Activated CD4-positive, alpha-beta T cell treated with anti-CD3 and anti-CD28 coated beads for 48 hours (primary cell): ENCODE data around the gene C2orf42.
"Not testable (repeated sequence)": the region's sequence is repeated elsewhere in the genome, so short reads cannot be mapped to it uniquely, and the experiment has no call there.

Source experiments
- DNase-seq: peaks from one replicate; pipeline ENCODE4 v3.0.0-alpha.2; 2020

C2orf42 gene

DNA sequence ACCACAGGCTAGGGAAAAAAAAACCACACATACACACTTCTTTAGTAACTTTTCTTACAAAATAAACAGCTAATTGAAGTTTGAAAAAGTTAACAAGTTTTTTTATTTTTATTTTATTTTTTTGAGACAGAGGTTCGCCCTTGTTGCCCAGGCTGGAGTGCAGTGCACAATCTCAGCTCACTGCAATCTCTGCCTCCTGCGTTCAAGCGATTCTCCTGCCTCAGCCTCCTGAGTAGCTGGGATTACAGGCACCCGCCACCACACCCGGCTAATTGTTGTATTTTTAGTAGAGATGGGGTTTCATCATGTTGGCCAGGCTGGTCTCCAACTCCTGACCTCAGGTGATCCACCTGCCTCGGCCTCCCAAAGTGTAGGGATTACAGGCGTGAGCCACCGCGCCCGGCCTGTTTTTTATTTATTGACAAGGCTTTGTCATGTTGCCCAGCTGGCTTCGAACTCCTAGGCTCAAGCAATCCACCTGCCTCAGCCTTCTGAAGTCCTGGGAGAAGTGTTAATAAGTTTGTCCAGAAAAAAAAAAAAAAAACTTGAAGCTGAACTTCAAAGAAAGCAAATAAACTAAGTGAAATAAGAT lies 21.1 kb downstream of the C2orf42 start:
- DNase-seq = not testable (repeated sequence)

DNA sequence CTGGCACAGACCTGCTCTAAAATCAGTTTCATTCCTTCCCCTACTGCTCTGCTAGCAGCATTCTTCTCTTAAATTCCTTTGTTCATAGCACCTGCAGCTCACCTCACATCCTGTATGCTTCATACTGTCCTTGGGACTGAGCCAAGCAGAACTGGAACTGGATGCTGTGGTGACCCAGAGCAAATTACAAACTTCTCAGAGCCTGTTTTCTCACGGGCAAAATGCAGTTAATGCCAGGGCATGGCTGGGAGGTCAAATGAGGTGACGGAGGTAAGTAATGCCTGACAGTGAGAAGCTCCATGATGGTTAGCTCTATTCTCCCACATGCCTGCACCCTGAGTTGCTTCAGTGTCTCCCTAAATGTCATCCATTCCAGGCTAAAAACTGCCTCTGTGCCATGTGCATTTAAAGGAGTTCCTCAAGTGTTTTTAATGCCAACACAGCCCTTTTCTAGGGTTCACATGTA lies 29.7 kb downstream of the C2orf42 start:
- DNase-seq = no peak

DNA sequence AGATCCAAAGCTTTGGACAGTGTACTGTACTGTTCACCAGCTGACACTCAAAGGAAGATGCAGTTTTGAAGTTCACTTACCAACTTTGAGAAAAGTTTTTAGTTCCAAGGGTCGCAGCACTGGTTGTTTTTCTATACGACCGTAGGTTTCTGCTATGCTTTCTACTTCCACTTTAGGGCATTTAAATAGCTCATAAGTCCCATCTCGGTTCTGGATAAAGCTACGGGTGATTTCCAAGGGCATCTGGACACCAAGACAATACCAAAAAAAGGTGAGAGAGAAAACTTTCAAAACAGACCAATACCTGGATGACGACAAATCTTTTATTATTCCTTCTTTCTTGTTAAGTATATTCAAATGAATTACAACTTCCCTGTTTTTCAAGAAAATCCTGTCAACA lies 30.3 kb downstream of the C2orf42 start:
- no peak for DNase-seq

DNA sequence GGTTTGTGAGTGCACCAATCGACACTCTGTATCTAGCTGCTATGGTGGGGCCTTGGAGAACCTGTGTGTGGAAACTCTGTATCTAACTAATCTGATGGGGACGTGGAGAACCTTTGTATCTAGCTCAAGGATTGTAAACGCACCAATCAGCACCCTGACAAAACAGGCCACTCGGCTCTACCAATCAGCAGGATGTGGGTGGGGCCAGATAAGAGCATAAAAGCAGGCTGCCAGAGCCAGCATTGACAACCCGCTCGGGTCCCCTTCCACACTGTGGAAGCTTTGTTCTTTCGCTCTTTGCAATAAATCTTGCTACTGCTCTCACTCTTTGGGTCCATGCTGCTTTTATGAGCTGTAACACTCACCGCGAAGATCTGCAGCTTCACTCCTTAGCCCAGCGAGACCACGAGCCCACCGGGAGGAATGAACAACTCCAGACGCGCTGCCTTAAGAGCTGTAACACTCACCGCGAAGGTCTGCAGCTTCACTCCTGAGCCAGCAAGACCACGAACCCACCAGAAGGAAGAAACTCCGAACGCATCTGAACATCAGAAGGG lies 41.6 kb downstream of the C2orf42 start:
- DNase-seq = not testable (repeated sequence)

DNA sequence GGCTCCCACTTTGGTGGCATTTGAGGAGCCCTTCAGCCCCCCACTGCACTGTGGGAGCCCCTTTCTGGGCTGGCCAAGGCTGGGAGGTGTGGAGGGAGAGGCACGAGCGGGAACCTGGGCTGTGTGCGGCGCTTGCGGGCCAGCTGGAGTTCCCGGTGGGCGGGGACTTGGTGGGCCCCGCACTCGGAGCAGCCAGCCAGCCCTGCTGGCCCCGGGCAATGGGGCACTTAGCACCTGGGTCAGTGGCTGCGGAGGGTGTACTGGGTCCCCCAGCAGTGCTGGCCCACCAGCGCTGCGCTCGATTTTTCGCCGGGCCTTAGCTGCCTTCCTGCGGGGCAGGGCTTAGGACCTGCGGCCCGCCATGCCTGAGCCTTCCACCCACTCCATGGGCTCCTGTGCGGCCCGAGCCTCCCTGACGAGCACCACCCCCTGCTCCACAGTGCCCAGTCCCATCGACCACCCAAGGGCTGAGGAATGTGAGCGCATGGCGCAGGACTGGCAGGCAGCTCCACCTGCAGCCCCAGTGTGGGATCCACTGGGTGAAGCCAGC lies 42.5 kb downstream of the C2orf42 start:
- DNase-seq = not testable (repeated sequence)

DNA sequence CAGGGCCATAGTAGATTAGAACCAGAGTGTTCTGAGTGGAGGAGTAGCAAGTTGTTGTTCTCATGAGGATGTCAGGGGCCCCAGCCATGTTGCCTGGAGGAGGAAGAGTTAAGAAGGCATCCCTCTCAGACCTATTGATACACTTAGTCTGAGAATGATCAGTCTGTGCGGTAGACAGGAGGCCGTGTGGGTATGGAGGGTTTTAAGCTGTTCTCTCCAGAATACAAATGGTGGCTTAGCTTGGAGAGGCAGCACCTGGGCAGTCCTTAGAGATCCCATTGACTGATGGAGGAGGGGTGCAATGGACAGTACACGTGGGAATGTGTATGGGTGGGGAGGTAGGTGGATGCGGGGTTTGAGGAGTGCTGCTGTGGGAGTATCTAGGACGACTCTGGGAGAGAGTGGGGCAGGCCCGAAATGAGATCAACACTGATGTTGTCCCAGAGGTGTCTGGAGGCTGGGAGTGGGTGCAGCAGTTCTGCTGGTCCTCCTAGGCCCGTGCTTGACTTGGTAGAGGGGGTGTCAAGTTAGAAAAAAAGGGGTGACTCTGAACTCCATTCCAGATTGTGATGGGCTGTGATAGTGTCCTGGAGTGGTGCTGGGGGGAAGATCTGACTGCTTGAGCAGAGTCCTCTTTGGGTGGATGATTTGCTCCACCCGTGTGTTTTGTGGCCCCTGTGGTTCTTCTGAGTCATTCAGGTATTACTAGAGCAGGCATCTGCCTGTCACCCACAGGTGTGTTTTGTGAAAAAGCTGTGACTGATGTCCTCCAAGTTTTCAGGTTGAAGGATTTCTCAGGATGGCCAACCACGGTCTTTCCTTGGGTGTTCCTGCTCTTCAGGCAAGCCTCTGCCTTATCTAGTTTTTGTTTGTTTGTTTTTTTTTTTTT lies 44.7 kb downstream of the C2orf42 start:
- peak; percentile 54 for DNase-seq

DNA sequence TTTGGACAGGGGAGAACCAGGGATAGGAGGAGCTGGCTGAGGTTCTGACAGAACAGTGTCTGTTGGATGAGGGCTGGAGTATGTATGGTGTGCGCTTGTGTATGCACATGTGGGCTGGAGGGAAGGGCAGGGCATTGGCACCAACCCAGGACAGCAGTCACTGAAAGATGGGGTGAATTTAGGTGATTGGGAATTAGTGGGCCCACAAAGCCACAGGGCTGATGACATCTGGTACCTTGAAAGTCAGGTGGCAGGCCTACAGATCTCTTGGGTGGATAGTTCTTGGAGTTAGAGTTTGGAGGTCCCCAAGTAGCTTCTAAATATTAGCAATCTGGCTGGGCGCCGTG lies 45.7 kb downstream of the C2orf42 start:
- DNase-seq = no peak

DNA sequence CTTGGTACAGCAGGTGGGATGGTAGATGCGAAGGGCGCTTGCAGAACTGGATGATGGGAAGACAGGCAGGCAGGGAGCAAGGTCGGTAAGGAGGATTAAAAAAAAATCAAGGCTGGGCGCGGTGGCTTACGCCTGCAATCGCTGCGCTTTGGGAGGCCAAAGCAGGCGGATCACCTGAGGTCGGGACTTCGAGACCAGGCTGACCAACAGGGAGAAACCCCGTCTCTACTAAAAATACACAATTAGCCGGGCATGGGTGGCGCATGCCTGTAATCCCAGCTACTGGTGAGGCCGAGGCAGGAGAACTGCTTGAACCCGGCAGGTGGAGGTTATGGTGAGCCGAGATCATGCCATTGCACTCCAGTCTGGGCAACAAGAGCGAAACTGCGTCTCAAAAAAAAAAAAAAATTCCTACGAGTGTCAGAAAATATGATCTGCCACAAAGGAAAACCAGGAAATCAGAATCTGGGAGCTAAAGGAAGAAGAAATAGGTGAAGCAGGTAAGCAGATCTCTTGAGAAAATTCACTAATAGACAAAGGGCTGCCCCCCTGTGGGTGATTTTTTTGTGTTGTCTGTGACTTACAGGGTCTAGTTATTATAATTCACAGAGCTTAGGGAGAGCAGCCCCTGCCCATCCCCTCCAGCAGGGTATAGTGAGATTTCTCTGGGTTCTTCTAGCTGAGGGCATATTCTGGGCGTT lies 46.2 kb downstream of the C2orf42 start:
- no peak for DNase-seq

DNA sequence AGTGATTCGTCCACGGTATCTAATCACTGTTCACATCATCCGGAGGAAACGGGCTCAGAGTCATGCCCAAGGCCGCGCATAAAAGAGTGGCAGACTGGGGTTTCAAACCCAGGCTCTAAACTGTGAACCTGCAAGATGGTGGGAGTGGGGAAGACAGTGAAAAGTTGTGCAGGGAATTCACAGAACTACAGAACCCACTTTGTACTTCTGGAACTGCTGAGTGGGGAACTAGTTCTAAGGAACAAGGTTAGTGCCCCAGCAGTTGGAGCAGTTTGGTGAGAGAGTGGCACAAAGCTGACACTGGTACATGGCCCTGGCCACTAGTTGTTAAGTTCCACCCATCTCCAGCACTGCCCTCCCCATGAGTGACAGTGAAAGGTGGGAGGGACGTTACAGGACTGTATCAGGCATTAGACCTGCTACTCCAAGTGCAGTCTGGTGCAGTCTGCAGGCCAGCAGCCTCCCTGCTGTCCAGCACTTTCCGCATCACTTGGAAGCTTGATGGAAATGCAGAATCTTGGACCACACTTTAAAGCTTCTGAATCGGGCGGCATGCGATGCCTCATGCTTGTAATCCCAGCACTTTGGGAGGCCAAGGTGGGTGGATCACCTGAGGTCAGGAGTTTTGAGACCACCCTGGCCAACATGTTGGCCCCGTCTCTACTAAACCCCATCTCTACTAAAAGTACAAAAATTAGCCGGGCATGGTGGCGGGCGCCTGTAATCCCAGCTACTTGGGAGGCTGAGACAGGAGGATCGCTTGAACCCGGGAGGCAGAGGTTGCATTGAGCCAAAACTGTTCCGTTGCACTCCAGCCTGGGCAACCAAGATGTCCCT lies 47.3 kb downstream of the C2orf42 start:
- DNase-seq = peak; percentile 58

DNA sequence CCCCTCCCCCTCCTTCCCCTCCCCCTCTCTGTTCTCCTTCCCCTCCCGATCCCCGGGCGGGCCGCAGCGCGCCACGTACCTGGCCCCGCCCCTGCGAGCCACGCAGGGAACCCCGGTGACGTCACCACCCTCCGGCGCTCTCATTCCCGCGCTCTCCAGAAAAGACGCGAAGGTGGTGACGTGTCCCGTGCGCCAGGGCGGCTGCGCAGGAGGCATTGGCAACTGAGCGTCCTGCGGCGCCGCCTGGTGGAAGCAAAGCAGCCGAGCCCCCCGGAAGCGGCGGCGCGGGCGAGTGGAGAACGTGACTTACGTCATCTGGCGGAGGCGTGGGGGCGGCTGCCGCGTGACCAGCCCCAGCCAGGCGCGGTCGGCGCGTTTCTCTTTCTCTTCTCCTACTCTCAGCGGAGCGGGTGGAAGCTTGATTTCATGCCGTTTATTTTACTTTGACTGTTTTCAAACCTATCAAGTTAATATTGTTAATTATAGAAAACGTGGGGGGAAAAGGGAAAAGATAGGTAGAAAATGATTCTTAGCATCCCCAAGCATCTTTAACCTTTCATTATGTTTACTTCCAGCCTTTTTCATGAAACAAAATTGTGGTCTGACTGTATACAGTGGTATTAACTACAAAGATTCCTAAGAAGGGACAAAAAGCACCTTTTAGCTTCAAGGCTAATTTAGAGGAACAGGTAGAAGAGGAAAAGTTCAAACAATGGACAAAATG lies 48.1 kb downstream of the C2orf42 start:
- DNase-seq = peak; percentile 100

DNA sequence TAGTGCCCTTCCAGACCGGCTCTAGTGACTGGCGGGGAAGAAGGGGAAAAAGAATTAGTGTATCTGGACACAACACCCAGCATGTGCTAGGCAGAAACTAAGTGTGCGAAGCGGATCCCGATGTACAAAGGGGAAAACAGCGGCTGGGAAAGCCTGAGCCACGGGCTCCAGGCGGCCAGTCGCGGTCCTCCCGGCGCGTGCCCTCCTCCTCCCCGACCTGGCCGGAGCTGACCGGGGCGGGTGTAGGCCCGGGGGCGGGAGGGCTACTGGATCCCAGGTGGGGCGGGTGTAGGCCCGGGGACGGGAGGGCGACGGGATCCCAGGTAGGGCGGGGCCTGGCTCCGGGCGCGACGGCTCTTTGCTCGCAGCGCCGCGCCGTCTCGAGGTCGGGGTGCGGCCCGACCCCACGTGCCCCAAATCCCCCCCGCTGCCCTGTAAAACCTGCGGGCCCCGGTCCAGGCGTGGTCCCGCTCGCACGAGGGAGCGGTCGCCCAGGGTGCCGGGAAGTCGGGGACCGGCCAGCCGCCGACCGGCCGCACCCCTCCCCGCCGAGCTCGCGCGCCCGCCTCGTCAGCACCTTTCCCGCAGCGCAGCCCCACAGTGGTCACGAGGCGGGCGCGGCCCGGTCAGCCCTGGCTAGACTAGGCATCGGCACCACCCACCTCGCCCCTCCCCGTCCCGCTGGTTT lies 48.8 kb downstream of the C2orf42 start:
- DNase-seq = peak; percentile 72

DNA sequence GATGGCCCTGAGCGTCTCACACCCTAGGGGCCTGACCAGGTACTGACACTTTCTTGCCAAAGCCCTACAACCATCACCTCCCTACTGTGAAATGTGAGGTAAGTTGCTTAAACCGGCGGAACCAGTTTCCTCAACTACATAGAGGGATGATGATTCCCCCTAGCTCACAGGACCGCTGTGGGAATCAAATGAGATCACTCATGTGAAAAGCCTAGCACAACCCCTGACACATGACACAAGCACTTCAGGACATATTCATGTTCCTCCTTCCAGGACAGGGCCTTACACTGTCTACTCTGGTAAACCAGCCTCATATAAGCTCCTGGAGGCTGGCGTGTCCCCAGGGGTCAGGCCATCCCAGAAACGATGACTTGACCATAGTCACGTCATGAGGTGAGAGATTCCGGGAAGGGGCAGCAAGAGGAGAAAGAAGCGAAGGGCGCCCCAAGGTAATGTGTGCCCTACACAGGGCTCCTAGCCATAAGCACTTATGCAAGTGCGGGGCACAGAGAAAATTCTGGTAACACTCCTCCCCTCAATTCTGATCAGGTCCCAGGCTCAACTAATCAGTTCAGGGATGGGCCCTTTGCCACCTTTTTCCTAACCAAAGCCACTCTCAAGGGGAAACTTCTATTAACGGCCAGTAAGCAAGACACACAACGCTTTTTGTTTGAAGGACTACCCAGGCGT lies 49.5 kb downstream of the C2orf42 start:
- DNase-seq = peak; percentile 83

DNA sequence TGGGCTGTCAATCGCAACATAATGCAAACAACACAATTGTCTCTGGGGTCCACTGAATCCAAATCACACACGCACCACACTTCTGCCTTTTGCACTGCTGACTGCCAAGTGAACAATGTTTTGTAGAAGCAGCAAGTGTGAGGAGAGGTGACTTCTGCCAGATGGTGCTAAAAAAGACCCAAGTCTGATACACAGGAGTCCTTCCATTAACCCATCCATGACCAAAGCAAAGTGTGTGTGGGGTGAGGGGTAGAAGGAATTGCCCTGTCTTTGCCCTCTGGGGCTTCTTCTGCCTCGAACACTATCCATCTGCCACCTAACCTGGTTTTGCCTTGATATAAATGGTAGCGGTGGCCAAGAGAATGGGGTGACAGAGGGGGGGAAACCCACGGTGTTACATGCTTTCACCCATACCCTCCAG lies 50.0 kb downstream of the C2orf42 start:
- DNase-seq = no peak

DNA sequence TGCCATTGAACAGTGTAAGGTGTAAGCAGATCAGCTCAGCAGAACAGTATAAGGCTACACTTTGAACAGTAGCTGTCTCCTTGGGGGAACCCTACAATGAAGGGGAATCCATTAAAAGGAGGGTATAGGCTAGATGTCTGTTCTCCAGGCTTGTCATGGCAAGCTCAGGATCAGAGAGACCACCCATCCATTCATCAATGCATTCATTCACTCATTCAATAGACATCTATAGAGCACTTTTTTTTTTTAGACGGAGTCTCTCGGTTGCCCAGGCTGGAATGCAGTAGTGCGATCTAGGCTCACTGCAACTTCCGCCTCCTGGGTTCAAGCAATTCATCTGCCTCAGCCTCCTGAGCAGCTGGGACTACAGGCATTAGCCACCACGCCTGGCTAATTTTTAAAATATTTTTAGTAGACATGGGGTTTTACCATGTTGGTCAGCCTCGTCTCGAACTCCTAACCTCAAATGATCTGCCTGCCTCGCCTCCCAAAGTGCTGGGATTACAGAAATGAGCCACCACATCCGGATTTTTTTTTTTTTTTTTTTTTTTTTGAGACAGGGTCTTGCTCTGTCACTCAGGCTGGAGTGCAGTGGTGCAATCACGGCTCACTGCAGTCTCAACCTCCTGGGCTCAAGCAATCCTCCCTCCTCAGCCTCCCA lies 56.4 kb downstream of the C2orf42 start:
- DNase-seq = not testable (repeated sequence)

DNA sequence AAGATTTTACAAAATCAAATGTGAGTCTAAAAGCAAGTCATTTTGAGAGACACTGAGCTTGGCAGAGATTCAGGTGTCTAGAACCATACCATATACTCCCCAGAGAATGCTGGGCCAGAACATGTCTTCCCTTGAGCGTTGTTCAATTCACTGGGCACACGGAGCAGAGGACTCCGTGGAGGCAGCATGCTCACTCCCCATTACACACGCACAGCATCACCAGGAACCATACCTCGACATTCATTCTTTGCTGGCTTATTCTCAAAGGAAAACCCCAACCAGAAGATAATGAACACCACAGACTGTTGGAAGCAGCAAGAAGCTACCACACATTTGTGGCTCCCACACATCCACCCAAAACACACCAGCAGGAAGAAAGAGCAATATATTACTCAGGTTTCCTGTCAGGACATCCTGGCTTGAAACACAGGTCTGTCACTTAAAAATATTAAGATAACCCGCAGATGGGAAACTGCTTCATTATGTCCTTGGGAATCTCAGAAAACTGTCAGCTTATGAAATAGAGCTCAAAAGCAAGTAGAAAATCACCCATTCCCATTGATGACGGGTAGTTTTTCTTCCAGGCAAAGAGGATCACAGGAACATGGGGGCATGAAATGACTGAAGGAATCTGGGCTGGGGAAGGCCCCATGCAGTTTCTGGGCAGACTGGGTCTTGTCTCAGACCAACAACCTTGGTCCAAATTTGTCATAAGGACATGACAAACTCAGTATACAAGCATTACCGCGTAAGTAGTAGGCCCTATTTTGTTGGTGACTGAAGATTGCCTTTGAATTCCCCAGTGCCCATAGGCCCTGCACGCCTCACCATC lies 57.1 kb downstream of the C2orf42 start:
- DNase-seq = no peak

DNA sequence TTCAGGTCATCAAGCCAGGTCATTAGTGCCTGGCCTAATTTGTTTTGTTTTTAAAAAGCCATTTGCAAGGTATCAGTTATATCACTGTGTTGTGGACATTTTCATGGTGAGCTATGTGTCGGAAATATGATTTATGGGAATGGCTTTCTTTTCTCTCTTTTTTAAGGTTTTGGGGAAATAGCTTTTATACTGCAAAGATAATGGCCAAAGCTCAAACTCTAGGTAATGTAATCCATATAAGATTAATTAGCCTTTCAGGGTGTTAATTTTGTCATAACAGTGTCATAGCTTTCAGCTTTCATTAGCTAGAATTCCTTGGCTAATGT lies 57.7 kb downstream of the C2orf42 start:
- no peak for DNase-seq

DNA sequence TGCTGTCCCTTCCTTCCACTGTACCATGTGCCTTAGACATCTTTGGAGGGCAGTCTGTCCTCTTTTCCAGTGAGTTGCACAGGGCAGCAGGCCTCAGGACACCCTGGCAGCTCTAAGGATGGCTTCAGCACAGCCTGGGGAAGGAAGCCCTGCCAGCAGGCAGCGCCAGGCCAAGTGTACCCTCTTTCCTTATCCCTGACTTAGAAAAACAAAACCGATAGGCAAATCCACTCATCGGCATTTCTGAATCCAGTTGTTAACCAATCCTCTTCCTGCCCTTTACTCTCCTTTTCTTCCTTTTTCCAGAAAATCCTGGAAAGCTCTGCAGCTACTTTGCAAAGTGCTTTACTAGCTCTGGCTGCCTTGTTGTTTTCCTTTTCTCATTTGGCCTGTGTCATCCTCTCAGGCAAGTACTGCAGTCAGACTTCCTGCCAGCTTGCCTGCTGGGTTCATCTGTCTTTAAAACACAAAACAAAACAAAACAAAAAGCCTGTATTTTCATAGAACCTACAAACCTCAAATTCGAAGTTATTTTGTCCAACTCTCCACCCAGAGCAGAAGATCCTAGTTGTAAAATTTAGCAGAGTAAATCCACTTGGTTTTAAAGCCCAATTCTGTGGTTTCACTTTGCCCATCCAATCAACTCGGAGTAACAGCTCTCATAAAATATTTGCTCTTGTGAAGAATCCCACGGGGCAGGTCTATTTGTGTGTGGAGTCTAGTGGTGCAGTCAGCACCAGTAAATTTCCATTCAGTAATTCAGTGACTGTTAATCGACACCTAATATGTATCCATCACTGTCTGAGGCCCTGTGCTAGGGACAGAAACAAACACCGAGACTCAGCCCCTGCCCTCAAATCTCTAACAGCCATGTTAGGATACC lies 58.3 kb downstream of the C2orf42 start:
- peak; percentile 41 for DNase-seq
